HL-60/S4 (cell line): ENCODE measurements around the gene NSMF.
"Not testable (repeated sequence)": the region's sequence is repeated elsewhere in the genome, so short reads cannot be mapped to it uniquely, and the experiment has no call there.

Experiments
- in situ Hi-C: fragments of 300-500 bp; cut with MboI; formaldehyde crosslinking; loops from 2 replicates; pipeline ENCODE4 v1.14.3; 2022; ENCODE audit warnings: low sequenced_read_pairs

Gene NSMF

GRCh38 chr9:137477778-137478612 is 18.9 kb upstream of the NSMF start:
- in situ Hi-C loops, result no loop called here

GRCh38 chr9:137476856-137477255 is 17.7 kb upstream of the NSMF start:
- in situ Hi-C loops, result no loop called here

- in situ Hi-C loops, result no loop called here
Measured at GRCh38 chr9:137475666-137476065, 16.5 kb upstream of the NSMF start.

GRCh38 chr9:137474271-137474670 is 15.1 kb upstream of the NSMF start:
- in situ Hi-C loops, result no loop called here

- in situ Hi-C loops, result no loop called here
Measured at GRCh38 chr9:137470785-137471184, 11.7 kb upstream of the NSMF start.

- in situ Hi-C loops, result no loop called here
Measured at GRCh38 chr9:137467896-137468295, 8.8 kb upstream of the NSMF start.

- in situ Hi-C loops, result no loop called here
Measured at GRCh38 chr9:137467161-137467581, 8.0 kb upstream of the NSMF start.

GRCh38 chr9:137466389-137467085 is 7.4 kb upstream of the NSMF start:
- in situ Hi-C loops, result not testable (repeated sequence)

- in situ Hi-C loops, result no loop called here
Measured at GRCh38 chr9:137465720-137466388, 6.7 kb upstream of the NSMF start.

- in situ Hi-C loops, result no loop called here
Measured at GRCh38 chr9:137465000-137465719, 6.0 kb upstream of the NSMF start.

- in situ Hi-C loops, result no loop called here
Measured at GRCh38 chr9:137464291-137464999, 5.3 kb upstream of the NSMF start.

GRCh38 chr9:137463931-137464290 is 4.8 kb upstream of the NSMF start:
- in situ Hi-C loops, result no loop called here

- in situ Hi-C loops, result no loop called here
Measured at GRCh38 chr9:137462986-137463930, 4.1 kb upstream of the NSMF start.

GRCh38 chr9:137462396-137462985 is 3.4 kb upstream of the NSMF start:
- in situ Hi-C loops, result no loop called here

GRCh38 chr9:137461663-137462395 is 2.7 kb upstream of the NSMF start:
- in situ Hi-C loops, result no loop called here

- in situ Hi-C loops, result no loop called here
Measured at GRCh38 chr9:137461316-137461662, 2.2 kb upstream of the NSMF start.

- in situ Hi-C loops, result no loop called here
Measured at GRCh38 chr9:137460363-137461315, 1.5 kb upstream of the NSMF start.
